WTC11 (cell line): Measurements from ENCODE around the gene TEX26. TPM values are rescaled to one million over a fixed set of nuclear protein-coding genes. Genes with fewer than 3 reads are reported as not detected.

ENCODE experiments used
- ATAC-seq: fragments of 200-7000 bp; cut with Tn5 transposase; 2 replicates; pipeline ENCODE4 v1.10.0; 2021; ENCODE audit warnings: mild to moderate bottlenecking, moderate library complexity
- CTCF ChIA-PET: fragments of 300-600 bp; sonication (Branson Sonifier 250); formaldehyde crosslinking; loops from one replicate; lab custom pipeline; 2021; ENCODE audit warnings: antibody characterized with exemption; lab: Charles Lee
- POLR2A ChIA-PET: fragments of 350-600 bp; sonication (Branson Sonifier 250); formaldehyde crosslinking; loops from one replicate; lab custom pipeline; 2021; ENCODE audit warnings: antibody characterized with exemption; lab: Charles Lee
- DNase-seq: peaks from one replicate; pipeline ENCODE4 v3.0.0; 2021; ENCODE audit warnings: low spot score
- H3K27ac Mint-ChIP-seq: 2 replicates; pipeline ENCODE4 v1.8.0; 2021; ENCODE audit warnings: mixed read lengths
- H3K27me3 Mint-ChIP-seq: 2 replicates; pipeline ENCODE4 v1.8.0; 2021; ENCODE audit warnings: low read depth, mild to moderate bottlenecking, moderate library complexity, mixed read lengths
- H3K36me3 Mint-ChIP-seq: 2 replicates; pipeline ENCODE4 v1.8.0; 2021; ENCODE audit warnings: mixed read lengths
- H3K4me1 Mint-ChIP-seq: 2 replicates; pipeline ENCODE4 v1.8.0; 2022; ENCODE audit warnings: mixed read lengths
- H3K4me3 Mint-ChIP-seq: 2 replicates; pipeline ENCODE4 v1.8.0; 2021; ENCODE audit warnings: mild to moderate bottlenecking, moderate library complexity, mixed read lengths
- H3K9me3 Mint-ChIP-seq: 2 replicates; pipeline ENCODE4 v1.8.0; 2021; ENCODE audit warnings: mixed read lengths
- AFF4 ChIP-seq: sonication (generic); formaldehyde crosslinking; IDR thresholded peaks from 2 replicates; pipeline ENCODE4 v1.8.1; 2023; ENCODE audit warnings: mild to moderate bottlenecking, missing genetic modification reagents, borderline replicate concordance
- GRHL2 ChIP-seq: fragments of 250-450 bp; sonication (Bioruptor Pico); IDR thresholded peaks from 2 replicates; pipeline ENCODE4 v1.8.0; 2022; ENCODE audit warnings: mild to moderate bottlenecking, moderate library complexity; ENCODE audit not compliant: insufficient replicate concordance, severe bottlenecking
- JUN ChIP-seq: sonication (generic); formaldehyde crosslinking; IDR thresholded peaks from 2 replicates; pipeline ENCODE4 v1.8.0; 2023; ENCODE audit warnings: mild to moderate bottlenecking, missing genetic modification reagents
- MYBL2 ChIP-seq: sonication (generic); formaldehyde crosslinking; IDR thresholded peaks from 2 replicates; pipeline ENCODE4 v1.8.1; 2023; ENCODE audit warnings: mild to moderate bottlenecking, moderate library complexity, missing genetic modification reagents
- NFATC4 ChIP-seq: fragments of 250-450 bp; sonication (Bioruptor Pico); IDR thresholded peaks from 2 replicates; pipeline ENCODE4 v1.9.0; 2021; ENCODE audit warnings: mild to moderate bottlenecking
- RELA ChIP-seq: sonication (generic); formaldehyde crosslinking; IDR thresholded peaks from 2 replicates; pipeline ENCODE4 v1.8.1; 2022; ENCODE audit warnings: missing genetic modification reagents, mild to moderate bottlenecking, borderline replicate concordance
- SMAD3 ChIP-seq: sonication (generic); formaldehyde crosslinking; IDR thresholded peaks from 2 replicates; pipeline ENCODE4 v1.8.0; 2022; ENCODE audit warnings: missing genetic modification reagents, mild to moderate bottlenecking, borderline replicate concordance
- SOX15 ChIP-seq: fragments of 250-450 bp; sonication (Bioruptor Pico); IDR thresholded peaks from 2 replicates; pipeline ENCODE4 v1.9.0; 2021; ENCODE audit warnings: mild to moderate bottlenecking
- STAT6 ChIP-seq: sonication (generic); formaldehyde crosslinking; conservative IDR thresholded peaks from 2 replicates; pipeline ENCODE4 v1.8.1; 2023; ENCODE audit warnings: mild to moderate bottlenecking, low read depth, missing genetic modification reagents, moderate library complexity
- TEAD1 ChIP-seq: sonication (generic); formaldehyde crosslinking; IDR thresholded peaks from 2 replicates; pipeline ENCODE4 v1.8.0; 2022; ENCODE audit warnings: mild to moderate bottlenecking, missing genetic modification reagents
- TP53 ChIP-seq: sonication (generic); formaldehyde crosslinking; IDR thresholded peaks from 2 replicates; pipeline ENCODE4 v1.8.1; 2023; ENCODE audit warnings: mild to moderate bottlenecking, missing genetic modification reagents
- ZMAT4 ChIP-seq: fragments of 250-450 bp; sonication (Bioruptor Pico); IDR thresholded peaks from 2 replicates; pipeline ENCODE4 v1.9.0; 2021; ENCODE audit warnings: mild to moderate bottlenecking
- ZNF121 ChIP-seq: sonication (generic); formaldehyde crosslinking; IDR thresholded peaks from 2 replicates; pipeline ENCODE4 v1.8.0; 2023; ENCODE audit warnings: missing genetic modification reagents
- ZNF232 ChIP-seq: sonication (generic); formaldehyde crosslinking; IDR thresholded peaks from 2 replicates; pipeline ENCODE4 v1.8.0; 2022; ENCODE audit warnings: mild to moderate bottlenecking, missing genetic modification reagents
- ZNF263 ChIP-seq: sonication (generic); formaldehyde crosslinking; IDR thresholded peaks from 2 replicates; pipeline ENCODE4 v1.8.1; 2022; ENCODE audit warnings: low read depth, mild to moderate bottlenecking, moderate library complexity, missing genetic modification reagents
- ZNF671 ChIP-seq: fragments of 250-450 bp; sonication (Bioruptor Pico); IDR thresholded peaks from 2 replicates; pipeline ENCODE4 v1.8.0; 2021; ENCODE audit warnings: mild to moderate bottlenecking
- total RNA-seq: library from RNA; stranded (reverse); gene quantifications from 3 replicates; pipeline ENCODE4 v1.2.3, GENCODE V29; 2021
- TF ChIP-seq, protein P1 (sequence below): sonication (generic); formaldehyde crosslinking; IDR thresholded peaks from 2 replicates; pipeline ENCODE4 v1.8.0; 2022; ENCODE audit warnings: mild to moderate bottlenecking, missing genetic modification reagents
- TF ChIP-seq, protein P2 (sequence below): sonication (generic); formaldehyde crosslinking; IDR thresholded peaks from 2 replicates; pipeline ENCODE4 v1.8.0; 2022; ENCODE audit warnings: missing genetic modification reagents
- TF ChIP-seq, protein P3 (sequence below): sonication (generic); formaldehyde crosslinking; IDR thresholded peaks from 2 replicates; pipeline ENCODE4 v1.8.1; 2022; ENCODE audit warnings: mild to moderate bottlenecking, missing genetic modification reagents, moderate library complexity, borderline replicate concordance
- TF ChIP-seq, protein P4 (sequence below): fragments of 200-600 bp; IDR thresholded peaks from 2 replicates; pipeline ENCODE4 v1.8.0; 2022; ENCODE audit warnings: antibody characterized with exemption

The TEX26 gene
- total RNA-seq, 1 experiment from 2014 or later = not detected

GRCh38 chr13:30957258-30957943 is 24.9 kb downstream of the TEX26 start:
- Mint-ChIP-seq H3K27ac (no peak overlapping the region), H3K4me3 (no peak overlapping the region), H3K9me3 (peaks cover 46% of the 10 kb centered on the region), H3K27me3 (no peaks in the 10 kb centered on the region; the same call in 1 of the 2 replicates), H3K36me3 (peaks cover 8% of the 10 kb centered on the region; the same call in 1 of the 2 replicates), H3K4me1 (0 out of 2 replicates have a peak, but pooled peaks cover 4% of the 10 kb centered on the region)
- ATAC-seq = no peak
- DNase-seq = no peak
- no peak for TF ChIP-seq SMAD3
- no peak for TF ChIP-seq TEAD1 (CRISPR knock-in tag)
- no peak for TF ChIP-seq JUN (CRISPR knock-in tag)
- TF ChIP-seq ZNF121 = no peak
- TF ChIP-seq, protein P1, sequence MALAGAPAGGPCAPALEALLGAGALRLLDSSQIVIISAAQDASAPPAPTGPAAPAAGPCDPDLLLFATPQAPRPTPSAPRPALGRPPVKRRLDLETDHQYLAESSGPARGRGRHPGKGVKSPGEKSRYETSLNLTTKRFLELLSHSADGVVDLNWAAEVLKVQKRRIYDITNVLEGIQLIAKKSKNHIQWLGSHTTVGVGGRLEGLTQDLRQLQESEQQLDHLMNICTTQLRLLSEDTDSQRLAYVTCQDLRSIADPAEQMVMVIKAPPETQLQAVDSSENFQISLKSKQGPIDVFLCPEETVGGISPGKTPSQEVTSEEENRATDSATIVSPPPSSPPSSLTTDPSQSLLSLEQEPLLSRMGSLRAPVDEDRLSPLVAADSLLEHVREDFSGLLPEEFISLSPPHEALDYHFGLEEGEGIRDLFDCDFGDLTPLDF = no peak
- POLR2A ChIA-PET = no interaction called here
- CTCF ChIA-PET = no interaction called here

DNA sequence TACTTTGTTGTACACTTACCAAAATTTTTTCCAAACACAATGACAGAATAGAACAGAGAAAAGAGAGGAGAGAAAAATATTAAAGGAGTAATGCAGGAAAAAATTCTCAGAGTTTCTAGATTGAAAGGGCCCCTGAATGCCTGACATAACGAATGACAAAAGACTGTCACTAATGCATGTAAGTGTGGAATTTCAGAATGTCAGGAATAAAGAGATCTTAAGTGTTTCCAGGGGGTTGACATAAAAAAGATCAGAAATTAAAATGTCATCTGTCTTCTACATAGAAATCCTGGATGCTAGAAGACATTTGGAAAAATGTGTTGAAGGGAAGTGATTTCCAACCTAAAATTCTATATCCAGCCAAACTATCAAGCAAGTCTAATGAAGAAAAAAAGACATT is 27.2 kb downstream of the TEX26 start:
- ATAC-seq (no peak), DNase-seq (no peak)
- peaks cover 9% of the 10 kb centered on the region; the same call in 1 of the 2 replicates for H3K4me1 Mint-ChIP-seq
- H3K9me3 Mint-ChIP-seq = peaks cover 56% of the 10 kb centered on the region
- no peak overlapping the region for H3K4me3 Mint-ChIP-seq
- H3K27ac Mint-ChIP-seq = no peak overlapping the region
- ChIA-PET POLR2A (no interaction called here), CTCF (no interaction called here)
- H3K36me3 Mint-ChIP-seq = peaks cover 8% of the 10 kb centered on the region; the same call in 1 of the 2 replicates
- H3K27me3 Mint-ChIP-seq = peaks cover 3% of the 10 kb centered on the region
- TF ChIP-seq AFF4 (CRISPR knock-in tag) (no peak), TEAD1 (CRISPR knock-in tag) (no peak), ZMAT4 (CRISPR knock-in tag) (no peak), ZNF671 (no peak), TP53 (no peak), SOX15 (no peak), STAT6 (CRISPR knock-in tag) (no peak), JUN (CRISPR knock-in tag) (no peak), MYBL2 (CRISPR knock-in tag) (no peak), ZNF232 (CRISPR knock-in tag) (no peak), NFATC4 (no peak), GRHL2 (CRISPR knock-in tag) (no peak), ZNF263 (CRISPR knock-in tag) (no peak), RELA (no peak)
- TF ChIP-seq, protein P2, sequence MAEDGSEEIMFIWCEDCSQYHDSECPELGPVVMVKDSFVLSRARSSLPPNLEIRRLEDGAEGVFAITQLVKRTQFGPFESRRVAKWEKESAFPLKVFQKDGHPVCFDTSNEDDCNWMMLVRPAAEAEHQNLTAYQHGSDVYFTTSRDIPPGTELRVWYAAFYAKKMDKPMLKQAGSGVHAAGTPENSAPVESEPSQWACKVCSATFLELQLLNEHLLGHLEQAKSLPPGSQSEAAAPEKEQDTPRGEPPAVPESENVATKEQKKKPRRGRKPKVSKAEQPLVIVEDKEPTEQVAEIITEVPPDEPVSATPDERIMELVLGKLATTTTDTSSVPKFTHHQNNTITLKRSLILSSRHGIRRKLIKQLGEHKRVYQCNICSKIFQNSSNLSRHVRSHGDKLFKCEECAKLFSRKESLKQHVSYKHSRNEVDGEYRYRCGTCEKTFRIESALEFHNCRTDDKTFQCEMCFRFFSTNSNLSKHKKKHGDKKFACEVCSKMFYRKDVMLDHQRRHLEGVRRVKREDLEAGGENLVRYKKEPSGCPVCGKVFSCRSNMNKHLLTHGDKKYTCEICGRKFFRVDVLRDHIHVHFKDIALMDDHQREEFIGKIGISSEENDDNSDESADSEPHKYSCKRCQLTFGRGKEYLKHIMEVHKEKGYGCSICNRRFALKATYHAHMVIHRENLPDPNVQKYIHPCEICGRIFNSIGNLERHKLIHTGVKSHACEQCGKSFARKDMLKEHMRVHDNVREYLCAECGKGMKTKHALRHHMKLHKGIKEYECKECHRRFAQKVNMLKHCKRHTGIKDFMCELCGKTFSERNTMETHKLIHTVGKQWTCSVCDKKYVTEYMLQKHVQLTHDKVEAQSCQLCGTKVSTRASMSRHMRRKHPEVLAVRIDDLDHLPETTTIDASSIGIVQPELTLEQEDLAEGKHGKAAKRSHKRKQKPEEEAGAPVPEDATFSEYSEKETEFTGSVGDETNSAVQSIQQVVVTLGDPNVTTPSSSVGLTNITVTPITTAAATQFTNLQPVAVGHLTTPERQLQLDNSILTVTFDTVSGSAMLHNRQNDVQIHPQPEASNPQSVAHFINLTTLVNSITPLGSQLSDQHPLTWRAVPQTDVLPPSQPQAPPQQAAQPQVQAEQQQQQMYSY (CRISPR knock-in tag) = no peak
- TF ChIP-seq, protein P3, sequence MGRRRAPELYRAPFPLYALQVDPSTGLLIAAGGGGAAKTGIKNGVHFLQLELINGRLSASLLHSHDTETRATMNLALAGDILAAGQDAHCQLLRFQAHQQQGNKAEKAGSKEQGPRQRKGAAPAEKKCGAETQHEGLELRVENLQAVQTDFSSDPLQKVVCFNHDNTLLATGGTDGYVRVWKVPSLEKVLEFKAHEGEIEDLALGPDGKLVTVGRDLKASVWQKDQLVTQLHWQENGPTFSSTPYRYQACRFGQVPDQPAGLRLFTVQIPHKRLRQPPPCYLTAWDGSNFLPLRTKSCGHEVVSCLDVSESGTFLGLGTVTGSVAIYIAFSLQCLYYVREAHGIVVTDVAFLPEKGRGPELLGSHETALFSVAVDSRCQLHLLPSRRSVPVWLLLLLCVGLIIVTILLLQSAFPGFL = no peak
- TF ChIP-seq, protein P4, sequence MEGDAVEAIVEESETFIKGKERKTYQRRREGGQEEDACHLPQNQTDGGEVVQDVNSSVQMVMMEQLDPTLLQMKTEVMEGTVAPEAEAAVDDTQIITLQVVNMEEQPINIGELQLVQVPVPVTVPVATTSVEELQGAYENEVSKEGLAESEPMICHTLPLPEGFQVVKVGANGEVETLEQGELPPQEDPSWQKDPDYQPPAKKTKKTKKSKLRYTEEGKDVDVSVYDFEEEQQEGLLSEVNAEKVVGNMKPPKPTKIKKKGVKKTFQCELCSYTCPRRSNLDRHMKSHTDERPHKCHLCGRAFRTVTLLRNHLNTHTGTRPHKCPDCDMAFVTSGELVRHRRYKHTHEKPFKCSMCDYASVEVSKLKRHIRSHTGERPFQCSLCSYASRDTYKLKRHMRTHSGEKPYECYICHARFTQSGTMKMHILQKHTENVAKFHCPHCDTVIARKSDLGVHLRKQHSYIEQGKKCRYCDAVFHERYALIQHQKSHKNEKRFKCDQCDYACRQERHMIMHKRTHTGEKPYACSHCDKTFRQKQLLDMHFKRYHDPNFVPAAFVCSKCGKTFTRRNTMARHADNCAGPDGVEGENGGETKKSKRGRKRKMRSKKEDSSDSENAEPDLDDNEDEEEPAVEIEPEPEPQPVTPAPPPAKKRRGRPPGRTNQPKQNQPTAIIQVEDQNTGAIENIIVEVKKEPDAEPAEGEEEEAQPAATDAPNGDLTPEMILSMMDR = no peak
